Glutamatergic neuron (in vitro differentiated cells): ENCODE data around the gene ASPHD2. TPM values are rescaled to one million over a fixed set of nuclear protein-coding genes. Genes with fewer than 3 reads are reported as not detected.

Experiments
- DNase-seq: peaks from one replicate; pipeline ENCODE4 v3.0.0; 2022
- H3K27ac Mint-ChIP-seq: one replicate; pipeline ENCODE4 v1.8.0; 2020; ENCODE audit warnings: mild to moderate bottlenecking, mixed read lengths, inconsistent platforms; ENCODE audit not compliant: unreplicated experiment
- H3K27me3 Mint-ChIP-seq: one replicate; pipeline ENCODE4 v1.8.0; 2020; ENCODE audit warnings: mild to moderate bottlenecking, moderate library complexity, mixed read lengths, inconsistent platforms; ENCODE audit not compliant: unreplicated experiment
- H3K36me3 Mint-ChIP-seq: one replicate; pipeline ENCODE4 v1.8.0; 2020; ENCODE audit warnings: mild to moderate bottlenecking, mixed read lengths, inconsistent platforms; ENCODE audit not compliant: unreplicated experiment
- H3K4me1 Mint-ChIP-seq: one replicate; pipeline ENCODE4 v1.8.0; 2020; ENCODE audit warnings: mild to moderate bottlenecking, low read depth, mixed read lengths, inconsistent platforms; ENCODE audit not compliant: unreplicated experiment
- H3K4me3 Mint-ChIP-seq: one replicate; pipeline ENCODE4 v1.8.0; 2020; ENCODE audit warnings: mild to moderate bottlenecking, mixed read lengths, inconsistent platforms; ENCODE audit not compliant: unreplicated experiment
- H3K9me3 Mint-ChIP-seq: one replicate; pipeline ENCODE4 v1.8.0; 2020; ENCODE audit warnings: mild to moderate bottlenecking, moderate library complexity, mixed read lengths, inconsistent platforms; ENCODE audit not compliant: unreplicated experiment
- total RNA-seq: library from RNA; stranded (reverse); fragmentation: NEBNext Ultra II Directional; extraction: Animal tissue kit (Norgen Biotek cat#: 25700); gene quantifications from one replicate; pipeline ENCODE4 v1.2.1, GENCODE V29; 2021; ENCODE audit not compliant: unreplicated experiment
- TF ChIP-seq, protein P1 (sequence below): fragments of 200-600 bp; sonication (generic); IDR thresholded peaks from one replicate; pipeline ENCODE4 v1.5.0; 2021; ENCODE audit not compliant: partially characterized antibody, unreplicated experiment

The ASPHD2 gene
- total RNA-seq, 1 donor from 2014 or later, result 19.0 TPM

DNA sequence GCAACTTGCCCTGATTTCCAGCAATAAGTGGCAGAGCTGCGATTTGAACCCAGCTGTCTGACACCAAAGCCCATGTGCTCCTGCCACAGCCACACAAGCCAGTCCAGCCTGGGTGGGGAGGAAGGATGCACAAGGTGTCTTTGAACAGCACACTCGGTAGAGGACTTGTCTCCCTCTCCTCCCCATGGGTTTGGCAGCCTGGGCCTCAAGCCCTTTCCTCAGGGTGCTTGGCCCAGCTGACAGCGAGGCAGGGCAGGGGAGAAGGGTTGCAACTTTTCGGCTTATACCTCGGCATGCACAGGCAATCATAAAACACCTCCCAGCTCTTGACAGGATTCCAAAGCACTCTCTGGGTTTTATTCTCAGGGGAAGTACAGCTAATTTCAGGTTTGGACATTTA, 19.3 kb downstream of the ASPHD2 start:
- Mint-ChIP-seq H3K27me3 (peaks cover 19% of the 10 kb centered on the region), H3K27ac (peak overlapping the region; percentile 74), H3K4me1 (peaks cover 63% of the 10 kb centered on the region), H3K9me3 (peaks cover 15% of the 10 kb centered on the region), H3K4me3 (peak overlapping the region; percentile 18), H3K36me3 (no peaks in the 10 kb centered on the region)
- TF ChIP-seq, protein P1, sequence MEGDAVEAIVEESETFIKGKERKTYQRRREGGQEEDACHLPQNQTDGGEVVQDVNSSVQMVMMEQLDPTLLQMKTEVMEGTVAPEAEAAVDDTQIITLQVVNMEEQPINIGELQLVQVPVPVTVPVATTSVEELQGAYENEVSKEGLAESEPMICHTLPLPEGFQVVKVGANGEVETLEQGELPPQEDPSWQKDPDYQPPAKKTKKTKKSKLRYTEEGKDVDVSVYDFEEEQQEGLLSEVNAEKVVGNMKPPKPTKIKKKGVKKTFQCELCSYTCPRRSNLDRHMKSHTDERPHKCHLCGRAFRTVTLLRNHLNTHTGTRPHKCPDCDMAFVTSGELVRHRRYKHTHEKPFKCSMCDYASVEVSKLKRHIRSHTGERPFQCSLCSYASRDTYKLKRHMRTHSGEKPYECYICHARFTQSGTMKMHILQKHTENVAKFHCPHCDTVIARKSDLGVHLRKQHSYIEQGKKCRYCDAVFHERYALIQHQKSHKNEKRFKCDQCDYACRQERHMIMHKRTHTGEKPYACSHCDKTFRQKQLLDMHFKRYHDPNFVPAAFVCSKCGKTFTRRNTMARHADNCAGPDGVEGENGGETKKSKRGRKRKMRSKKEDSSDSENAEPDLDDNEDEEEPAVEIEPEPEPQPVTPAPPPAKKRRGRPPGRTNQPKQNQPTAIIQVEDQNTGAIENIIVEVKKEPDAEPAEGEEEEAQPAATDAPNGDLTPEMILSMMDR, result no peak
- DNase-seq, result no peak

DNA sequence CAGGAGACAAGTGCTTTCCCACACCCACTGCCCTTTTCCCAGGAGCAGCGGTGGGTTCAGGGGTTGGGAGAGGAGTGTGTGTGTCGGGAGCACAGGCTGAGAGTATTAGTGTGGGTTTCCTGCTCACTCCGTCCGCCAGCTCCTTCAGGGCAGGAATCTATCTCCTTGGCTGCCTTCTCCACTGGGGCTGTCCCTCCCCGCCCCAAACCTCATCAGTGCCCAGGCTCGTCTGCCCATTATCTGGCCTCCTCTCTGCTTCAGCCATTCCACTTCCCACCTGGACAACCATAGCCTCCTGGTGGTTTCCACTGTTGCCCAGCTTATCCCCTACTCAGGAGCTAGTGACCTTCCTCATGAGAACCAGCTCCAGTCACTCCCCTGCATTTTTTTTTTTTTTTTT, 19.9 kb downstream of the ASPHD2 start:
- no peak for DNase-seq
- no peak overlapping the region for H3K4me3 Mint-ChIP-seq
- peaks cover 19% of the 10 kb centered on the region for H3K27me3 Mint-ChIP-seq
- peaks cover 15% of the 10 kb centered on the region for H3K9me3 Mint-ChIP-seq
- H3K4me1 Mint-ChIP-seq, result peaks cover 62% of the 10 kb centered on the region
- no peak overlapping the region for H3K27ac Mint-ChIP-seq
- no peaks in the 10 kb centered on the region for H3K36me3 Mint-ChIP-seq
- TF ChIP-seq, protein P1, result no peak

DNA sequence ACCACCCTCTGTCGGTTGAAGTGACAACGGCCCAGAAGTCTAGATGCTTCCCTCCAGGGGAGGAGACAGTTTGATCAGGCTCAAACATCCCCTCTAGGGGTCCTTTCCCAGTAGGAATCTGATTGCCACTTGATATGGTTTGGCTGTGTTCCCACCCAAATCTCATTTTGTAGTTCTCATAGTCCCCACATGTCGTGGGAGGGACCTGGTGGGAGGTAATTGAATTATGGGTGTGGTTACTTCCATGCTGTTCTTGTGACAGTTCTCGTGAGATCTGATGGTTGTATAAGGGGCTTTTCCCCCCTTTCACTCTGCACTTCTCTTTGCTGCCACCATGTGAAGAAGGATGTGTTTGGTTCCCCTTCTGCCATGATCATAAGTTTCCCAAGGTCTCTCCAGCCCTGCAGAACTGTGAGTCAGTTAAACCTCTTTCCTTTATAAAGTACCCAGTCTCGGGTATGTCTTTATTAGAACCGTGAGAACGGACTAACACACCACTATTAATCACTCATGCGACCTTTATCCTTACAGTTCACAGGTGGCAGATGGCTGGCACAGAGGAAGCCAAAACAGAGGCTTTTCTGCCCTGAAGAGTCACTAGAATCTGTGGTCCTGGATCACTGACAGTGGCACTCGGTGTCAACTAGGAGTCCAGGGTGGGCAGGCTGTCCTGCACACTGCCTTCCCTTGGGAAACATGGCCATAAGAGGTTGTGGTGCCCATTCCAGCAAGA, 21.6 kb downstream of the ASPHD2 start:
- no peaks in the 10 kb centered on the region for H3K36me3 Mint-ChIP-seq
- peaks cover 15% of the 10 kb centered on the region for H3K9me3 Mint-ChIP-seq
- peaks cover 19% of the 10 kb centered on the region for H3K27me3 Mint-ChIP-seq
- H3K27ac Mint-ChIP-seq, result peak overlapping the region; percentile 72
- TF ChIP-seq, protein P1, result no peak
- peaks cover 47% of the 10 kb centered on the region for H3K4me1 Mint-ChIP-seq
- H3K4me3 Mint-ChIP-seq, result peak overlapping the region; percentile 34
- no peak for DNase-seq

DNA sequence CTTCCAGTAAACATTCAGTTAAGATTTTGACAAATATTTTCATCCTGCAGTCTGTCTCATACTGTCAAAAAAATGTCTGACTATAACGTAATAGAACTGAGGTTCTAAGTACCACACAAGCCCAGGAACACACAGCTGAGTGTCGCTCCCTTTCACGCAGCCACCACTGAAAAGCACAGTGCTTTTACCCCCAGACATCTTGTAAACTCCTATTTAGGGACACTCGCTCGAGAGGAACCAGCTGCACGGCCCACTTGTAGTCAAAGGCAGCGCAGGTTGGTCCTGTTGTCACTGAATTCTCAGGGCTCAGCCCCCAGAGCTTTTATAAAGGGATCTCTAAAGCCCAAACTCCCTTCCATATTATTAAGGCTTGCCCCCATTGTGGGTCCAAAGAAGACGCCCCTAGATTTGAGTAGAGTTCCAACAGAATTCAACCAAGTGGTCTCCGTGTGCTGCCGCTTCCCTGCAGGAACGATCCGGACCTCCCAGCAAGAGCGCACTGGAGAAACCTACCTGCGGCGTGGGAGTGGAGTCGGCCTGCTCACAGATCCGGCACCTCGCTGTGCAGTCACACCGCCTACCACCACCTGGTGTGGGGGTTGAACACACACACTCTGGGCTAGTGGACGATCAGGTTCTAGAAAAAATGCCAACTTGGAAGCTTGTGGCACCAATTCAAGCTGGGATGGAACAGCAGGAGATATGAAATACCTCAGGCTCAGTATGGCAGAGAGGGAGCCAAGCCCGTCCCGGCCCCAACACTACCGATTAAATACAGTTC, 23.4 kb downstream of the ASPHD2 start:
- Mint-ChIP-seq H3K4me1 (peaks cover 32% of the 10 kb centered on the region), H3K27ac (peak overlapping the region; percentile 84), H3K36me3 (no peaks in the 10 kb centered on the region), H3K4me3 (no peak overlapping the region), H3K9me3 (peaks cover 14% of the 10 kb centered on the region), H3K27me3 (peaks cover 12% of the 10 kb centered on the region)
- DNase-seq, result no peak
- TF ChIP-seq, protein P1, result no peak

DNA sequence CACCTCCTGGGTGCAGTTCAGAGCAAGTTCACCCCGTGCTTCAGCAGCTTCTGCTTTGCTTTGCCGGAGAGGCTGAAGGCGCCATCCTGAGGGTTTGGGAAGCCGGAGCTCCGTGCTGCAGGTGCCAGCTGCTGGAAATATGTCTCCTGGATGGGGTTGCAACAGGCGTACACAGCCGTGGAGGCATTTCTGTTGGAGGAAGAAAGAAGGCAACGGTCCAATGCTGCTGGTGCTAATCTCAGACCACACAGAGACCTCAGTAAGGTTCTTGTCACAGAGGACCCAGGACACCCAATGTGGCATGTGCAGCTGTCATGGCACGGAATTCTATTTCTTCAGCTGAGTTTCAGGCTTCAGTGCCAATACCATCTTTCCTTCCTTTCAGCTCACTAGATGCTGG, 24.2 kb downstream of the ASPHD2 start:
- no peaks in the 10 kb centered on the region for H3K36me3 Mint-ChIP-seq
- peaks cover 6% of the 10 kb centered on the region for H3K27me3 Mint-ChIP-seq
- H3K27ac Mint-ChIP-seq, result no peak overlapping the region
- H3K9me3 Mint-ChIP-seq, result peaks cover 12% of the 10 kb centered on the region
- H3K4me3 Mint-ChIP-seq, result no peak overlapping the region
- TF ChIP-seq, protein P1, result no peak
- no peak for DNase-seq
- peaks cover 25% of the 10 kb centered on the region for H3K4me1 Mint-ChIP-seq
